Activated CD4-positive, CD25-positive, alpha-beta regulatory T cell (primary cell): ENCODE measurements around the gene DXO.

Experiments
- DNase-seq, 4 experiments: peaks; one replicate each; lab custom pipeline; 2025; lab: John Stamatoyannopoulos, UW

DXO gene

GRCh38 chr6:31930962-31931361 is 41.0 kb downstream of the DXO start:
- no peak for DNase-seq

GRCh38 chr6:31928672-31928939 is 43.3 kb downstream of the DXO start:
- no peak for DNase-seq

GRCh38 chr6:31927863-31928671 is 43.9 kb downstream of the DXO start:
- no peak for DNase-seq

GRCh38 chr6:31927242-31927862 is 44.6 kb downstream of the DXO start, which contains the start of gene C2:
TSS of gene C2 (plus strand) at chr6:31927717. CDS start at chr6:31927753, 36 bp downstream.
- DNase-seq = no peak

- DNase-seq = no peak
These were observed 49.0 kb downstream of the DXO start for GRCh38 chr6:31922942-31923341.

- DNase-seq = no peak
These were observed 51.1 kb downstream of the DXO start for GRCh38 chr6:31920811-31921210.
